WTC11 (cell line): ENCODE data around the gene ACHE. TPM values are rescaled to one million over a fixed set of nuclear protein-coding genes. Genes with fewer than 3 reads are reported as not detected.

Source experiments
- ATAC-seq: fragments of 200-7000 bp; cut with Tn5 transposase; 2 replicates; pipeline ENCODE4 v1.10.0; 2021; ENCODE audit warnings: mild to moderate bottlenecking, moderate library complexity
- CTCF ChIA-PET: fragments of 300-600 bp; sonication (Branson Sonifier 250); formaldehyde crosslinking; loops from one replicate; lab custom pipeline; 2021; ENCODE audit warnings: antibody characterized with exemption; lab: Charles Lee
- POLR2A ChIA-PET: fragments of 350-600 bp; sonication (Branson Sonifier 250); formaldehyde crosslinking; loops from one replicate; lab custom pipeline; 2021; ENCODE audit warnings: antibody characterized with exemption; lab: Charles Lee
- DNase-seq: peaks from one replicate; pipeline ENCODE4 v3.0.0; 2021; ENCODE audit warnings: low spot score
- H3K27ac Mint-ChIP-seq: 2 replicates; pipeline ENCODE4 v1.8.0; 2021; ENCODE audit warnings: mixed read lengths
- H3K27me3 Mint-ChIP-seq: 2 replicates; pipeline ENCODE4 v1.8.0; 2021; ENCODE audit warnings: low read depth, mild to moderate bottlenecking, moderate library complexity, mixed read lengths
- H3K36me3 Mint-ChIP-seq: 2 replicates; pipeline ENCODE4 v1.8.0; 2021; ENCODE audit warnings: mixed read lengths
- H3K4me1 Mint-ChIP-seq: 2 replicates; pipeline ENCODE4 v1.8.0; 2022; ENCODE audit warnings: mixed read lengths
- H3K4me3 Mint-ChIP-seq: 2 replicates; pipeline ENCODE4 v1.8.0; 2021; ENCODE audit warnings: mild to moderate bottlenecking, moderate library complexity, mixed read lengths
- H3K9me3 Mint-ChIP-seq: 2 replicates; pipeline ENCODE4 v1.8.0; 2021; ENCODE audit warnings: mixed read lengths
- ATF1 ChIP-seq: sonication (generic); formaldehyde crosslinking; IDR thresholded peaks from 2 replicates; pipeline ENCODE4 v1.8.1; 2023; ENCODE audit warnings: mild to moderate bottlenecking, moderate library complexity, missing genetic modification reagents
- ETV6 ChIP-seq: sonication (generic); formaldehyde crosslinking; IDR thresholded peaks from 2 replicates; pipeline ENCODE4 v1.8.1; 2022; ENCODE audit warnings: mild to moderate bottlenecking, missing genetic modification reagents
- FOXP1 ChIP-seq: sonication (generic); formaldehyde crosslinking; IDR thresholded peaks from 2 replicates; pipeline ENCODE4 v1.8.0; 2022; ENCODE audit warnings: missing genetic modification reagents, mild to moderate bottlenecking, moderate library complexity, borderline replicate concordance
- IRF2 ChIP-seq: sonication (generic); formaldehyde crosslinking; IDR thresholded peaks from 2 replicates; pipeline ENCODE4 v1.8.0; 2022; ENCODE audit warnings: low read depth, missing genetic modification reagents, borderline replicate concordance
- KAT7 ChIP-seq: sonication (generic); formaldehyde crosslinking; IDR thresholded peaks from 2 replicates; pipeline ENCODE4 v1.8.1; 2023; ENCODE audit warnings: missing genetic modification reagents, mild to moderate bottlenecking, borderline replicate concordance
- NFYB ChIP-seq: sonication (generic); formaldehyde crosslinking; conservative IDR thresholded peaks from 2 replicates; pipeline ENCODE4 v1.8.0; 2022; ENCODE audit warnings: low read depth, missing genetic modification reagents
- OVOL2 ChIP-seq: fragments of 250-450 bp; sonication (Bioruptor Pico); IDR thresholded peaks from 2 replicates; pipeline ENCODE4 v1.9.0; 2021; ENCODE audit warnings: mild to moderate bottlenecking, borderline replicate concordance
- RELA ChIP-seq: sonication (generic); formaldehyde crosslinking; IDR thresholded peaks from 2 replicates; pipeline ENCODE4 v1.8.1; 2022; ENCODE audit warnings: missing genetic modification reagents, mild to moderate bottlenecking, borderline replicate concordance
- TEAD4 ChIP-seq: sonication (generic); formaldehyde crosslinking; IDR thresholded peaks from 2 replicates; pipeline ENCODE4 v1.8.0; 2022; ENCODE audit warnings: mild to moderate bottlenecking, missing genetic modification reagents
- ZBTB21 ChIP-seq: sonication (generic); formaldehyde crosslinking; IDR thresholded peaks from 2 replicates; pipeline ENCODE4 v1.8.1; 2023; ENCODE audit warnings: mild to moderate bottlenecking, missing genetic modification reagents, borderline replicate concordance
- ZNF317 ChIP-seq: sonication (generic); formaldehyde crosslinking; IDR thresholded peaks from 2 replicates; pipeline ENCODE4 v1.8.1; 2023; ENCODE audit warnings: low read depth, mild to moderate bottlenecking, moderate library complexity, missing genetic modification reagents, borderline replicate concordance
- total RNA-seq: library from RNA; stranded (reverse); gene quantifications from 3 replicates; pipeline ENCODE4 v1.2.3, GENCODE V29; 2021
- TF ChIP-seq, protein P1 (sequence below): sonication (generic); formaldehyde crosslinking; IDR thresholded peaks from 2 replicates; pipeline ENCODE4 v1.8.1; 2022; ENCODE audit warnings: mild to moderate bottlenecking, missing genetic modification reagents, moderate library complexity, borderline replicate concordance
- TF ChIP-seq, protein P2 (sequence below): fragments of 250-450 bp; sonication (Bioruptor Pico); IDR thresholded peaks from 2 replicates; pipeline ENCODE4 v2.1.2; 2022; ENCODE audit warnings: mild to moderate bottlenecking, moderate library complexity
- TF ChIP-seq, protein P3 (sequence below): fragments of 250-450 bp; sonication (Bioruptor Pico); conservative IDR thresholded peaks from 2 replicates; pipeline ENCODE4 v1.9.0; 2021; ENCODE audit warnings: mild to moderate bottlenecking
- TF ChIP-seq, protein P4 (sequence below): sonication (generic); formaldehyde crosslinking; IDR thresholded peaks from 2 replicates; pipeline ENCODE4 v1.8.0; 2022; ENCODE audit warnings: mild to moderate bottlenecking, missing genetic modification reagents
- TF ChIP-seq, protein P5 (sequence below): sonication (generic); formaldehyde crosslinking; IDR thresholded peaks from 2 replicates; pipeline ENCODE4 v1.8.1; 2022; ENCODE audit warnings: low read depth, mild to moderate bottlenecking, moderate library complexity, missing genetic modification reagents, borderline replicate concordance
- TF ChIP-seq, protein P6 (sequence below): sonication (generic); formaldehyde crosslinking; IDR thresholded peaks from 2 replicates; pipeline ENCODE4 v1.8.1; 2022; ENCODE audit warnings: low read depth, missing genetic modification reagents, borderline replicate concordance
- TF ChIP-seq, protein P7 (sequence below): sonication (generic); formaldehyde crosslinking; conservative IDR thresholded peaks from 2 replicates; pipeline ENCODE4 v1.8.1; 2022; ENCODE audit warnings: mild to moderate bottlenecking, missing genetic modification reagents

Gene ACHE
- total RNA-seq, 1 experiment from 2014 or later: 7.7 TPM

DNA sequence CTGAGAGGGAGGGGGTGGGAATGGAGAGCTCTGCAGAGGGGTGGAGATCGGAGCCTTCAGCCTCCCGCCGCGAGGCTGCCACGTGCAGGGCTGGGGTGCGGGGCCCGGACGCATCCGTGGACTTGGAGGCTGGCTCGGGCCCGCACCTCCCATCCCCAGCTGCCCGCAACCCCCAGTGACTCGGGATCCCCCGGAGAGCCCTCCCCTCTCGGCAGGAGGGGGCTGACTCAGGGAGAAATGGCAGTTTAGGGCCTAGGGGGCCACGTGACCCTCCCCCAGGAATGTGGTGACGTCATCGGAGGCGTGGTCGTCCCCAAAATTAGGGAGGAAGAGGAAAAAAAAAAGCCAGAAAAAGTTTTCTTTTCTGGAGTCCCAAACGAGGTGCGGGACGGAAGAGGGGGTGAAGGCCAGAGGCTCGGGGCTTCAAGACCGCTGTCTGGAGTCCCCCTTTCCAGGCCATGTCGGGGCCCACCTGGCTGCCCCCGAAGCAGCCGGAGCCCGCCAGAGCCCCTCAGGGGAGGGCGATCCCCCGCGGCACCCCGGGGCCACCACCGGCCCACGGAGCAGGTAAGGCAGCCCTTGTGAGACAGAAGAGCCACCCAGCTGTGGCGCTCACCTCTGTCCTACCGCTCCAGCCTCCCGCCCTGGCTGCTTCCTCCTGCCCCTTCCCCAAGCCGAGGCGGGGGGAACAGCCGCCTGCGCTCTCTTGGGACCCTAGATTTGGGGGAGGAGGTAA, 28.5 kb downstream of the ACHE start, which contains the start of gene TRIP6 (continued):
- TF ChIP-seq, protein P1, sequence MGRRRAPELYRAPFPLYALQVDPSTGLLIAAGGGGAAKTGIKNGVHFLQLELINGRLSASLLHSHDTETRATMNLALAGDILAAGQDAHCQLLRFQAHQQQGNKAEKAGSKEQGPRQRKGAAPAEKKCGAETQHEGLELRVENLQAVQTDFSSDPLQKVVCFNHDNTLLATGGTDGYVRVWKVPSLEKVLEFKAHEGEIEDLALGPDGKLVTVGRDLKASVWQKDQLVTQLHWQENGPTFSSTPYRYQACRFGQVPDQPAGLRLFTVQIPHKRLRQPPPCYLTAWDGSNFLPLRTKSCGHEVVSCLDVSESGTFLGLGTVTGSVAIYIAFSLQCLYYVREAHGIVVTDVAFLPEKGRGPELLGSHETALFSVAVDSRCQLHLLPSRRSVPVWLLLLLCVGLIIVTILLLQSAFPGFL: no peak
- TF ChIP-seq, protein P2, sequence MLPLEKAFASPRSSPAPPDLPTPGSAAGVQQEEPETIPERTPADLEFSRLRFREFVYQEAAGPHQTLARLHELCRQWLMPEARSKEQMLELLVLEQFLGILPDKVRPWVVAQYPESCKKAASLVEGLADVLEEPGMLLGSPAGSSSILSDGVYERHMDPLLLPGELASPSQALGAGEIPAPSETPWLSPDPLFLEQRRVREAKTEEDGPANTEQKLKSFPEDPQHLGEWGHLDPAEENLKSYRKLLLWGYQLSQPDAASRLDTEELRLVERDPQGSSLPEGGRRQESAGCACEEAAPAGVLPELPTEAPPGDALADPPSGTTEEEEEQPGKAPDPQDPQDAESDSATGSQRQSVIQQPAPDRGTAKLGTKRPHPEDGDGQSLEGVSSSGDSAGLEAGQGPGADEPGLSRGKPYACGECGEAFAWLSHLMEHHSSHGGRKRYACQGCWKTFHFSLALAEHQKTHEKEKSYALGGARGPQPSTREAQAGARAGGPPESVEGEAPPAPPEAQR (CRISPR knock-in tag): no peak
- no peak for TF ChIP-seq ETV6 (CRISPR knock-in tag)
- TF ChIP-seq FOXP1 (CRISPR knock-in tag): 0 out of 2 replicates have a peak, but pooled peaks have one; percentile 12
- TF ChIP-seq, protein P3, sequence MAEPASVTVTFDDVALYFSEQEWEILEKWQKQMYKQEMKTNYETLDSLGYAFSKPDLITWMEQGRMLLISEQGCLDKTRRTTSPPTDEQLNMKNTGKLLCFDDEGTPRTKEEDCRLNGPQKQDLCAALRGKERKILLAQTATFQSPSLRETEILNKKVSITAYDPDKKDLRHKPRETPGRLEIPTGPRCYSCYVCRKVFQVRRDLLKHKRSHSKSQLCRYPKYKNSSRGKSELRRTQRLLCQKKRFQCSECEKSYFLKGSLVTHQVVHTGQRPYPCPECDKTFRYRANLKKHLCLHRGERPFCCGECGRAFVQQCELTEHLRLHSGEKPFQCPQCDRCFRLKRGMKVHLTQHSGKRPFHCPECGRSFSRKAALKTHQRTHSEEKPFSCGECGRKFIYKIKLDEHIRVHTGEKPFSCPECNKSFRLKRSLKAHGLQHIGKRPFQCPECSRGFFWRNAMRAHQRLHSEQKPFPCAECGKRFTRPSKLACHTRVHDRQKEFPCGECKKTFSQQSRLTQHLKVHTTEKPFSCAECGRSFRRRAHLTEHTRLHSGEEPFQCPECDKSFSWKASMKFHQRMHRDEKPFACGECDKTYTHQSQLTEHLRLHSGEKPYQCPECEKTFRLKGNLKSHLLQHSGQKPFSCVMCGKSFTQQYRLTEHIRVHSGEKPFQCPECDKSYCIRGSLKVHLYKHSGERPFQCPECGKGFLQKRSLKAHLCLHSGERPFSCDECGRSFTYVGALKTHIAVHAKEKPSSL: no peak
- TF ChIP-seq, protein P4, sequence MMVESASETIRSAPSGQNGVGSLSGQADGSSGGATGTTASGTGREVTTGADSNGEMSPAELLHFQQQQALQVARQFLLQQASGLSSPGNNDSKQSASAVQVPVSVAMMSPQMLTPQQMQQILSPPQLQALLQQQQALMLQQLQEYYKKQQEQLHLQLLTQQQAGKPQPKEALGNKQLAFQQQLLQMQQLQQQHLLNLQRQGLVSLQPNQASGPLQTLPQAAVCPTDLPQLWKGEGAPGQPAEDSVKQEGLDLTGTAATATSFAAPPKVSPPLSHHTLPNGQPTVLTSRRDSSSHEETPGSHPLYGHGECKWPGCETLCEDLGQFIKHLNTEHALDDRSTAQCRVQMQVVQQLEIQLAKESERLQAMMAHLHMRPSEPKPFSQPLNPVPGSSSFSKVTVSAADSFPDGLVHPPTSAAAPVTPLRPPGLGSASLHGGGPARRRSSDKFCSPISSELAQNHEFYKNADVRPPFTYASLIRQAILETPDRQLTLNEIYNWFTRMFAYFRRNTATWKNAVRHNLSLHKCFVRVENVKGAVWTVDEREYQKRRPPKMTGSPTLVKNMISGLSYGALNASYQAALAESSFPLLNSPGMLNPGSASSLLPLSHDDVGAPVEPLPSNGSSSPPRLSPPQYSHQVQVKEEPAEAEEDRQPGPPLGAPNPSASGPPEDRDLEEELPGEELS: no peak
- TF ChIP-seq, protein P5, sequence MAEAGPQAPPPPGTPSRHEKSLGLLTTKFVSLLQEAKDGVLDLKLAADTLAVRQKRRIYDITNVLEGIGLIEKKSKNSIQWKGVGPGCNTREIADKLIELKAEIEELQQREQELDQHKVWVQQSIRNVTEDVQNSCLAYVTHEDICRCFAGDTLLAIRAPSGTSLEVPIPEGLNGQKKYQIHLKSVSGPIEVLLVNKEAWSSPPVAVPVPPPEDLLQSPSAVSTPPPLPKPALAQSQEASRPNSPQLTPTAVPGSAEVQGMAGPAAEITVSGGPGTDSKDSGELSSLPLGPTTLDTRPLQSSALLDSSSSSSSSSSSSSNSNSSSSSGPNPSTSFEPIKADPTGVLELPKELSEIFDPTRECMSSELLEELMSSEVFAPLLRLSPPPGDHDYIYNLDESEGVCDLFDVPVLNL (CRISPR knock-in tag): no peak
- no peak for TF ChIP-seq NFYB (CRISPR knock-in tag)
- no peak for TF ChIP-seq IRF2
- no peak for TF ChIP-seq ATF1 (CRISPR knock-in tag)
- peak; percentile 92 for TF ChIP-seq TEAD4 (CRISPR knock-in tag)
- TF ChIP-seq, all 79 proteins: peak for 15

DNA sequence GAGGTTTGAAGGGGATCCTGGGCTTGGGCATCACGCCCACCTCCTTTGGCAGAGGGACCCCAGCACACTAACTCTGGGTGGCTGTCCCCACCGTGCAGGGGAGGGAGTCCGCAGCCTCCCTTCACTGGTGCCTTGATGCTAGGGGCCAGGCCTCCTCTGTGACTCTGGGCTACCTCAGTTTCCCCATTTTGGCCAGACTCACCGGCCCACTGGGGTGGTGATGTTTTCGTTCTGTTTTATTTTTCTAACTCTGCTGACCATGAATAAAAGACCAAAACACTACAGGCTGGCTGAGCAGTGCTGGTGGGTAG, 29.0 kb downstream of the ACHE start:
- peaks cover 29% of the 10 kb centered on the region for H3K36me3 Mint-ChIP-seq
- no peaks in the 10 kb centered on the region for H3K27me3 Mint-ChIP-seq
- H3K27ac Mint-ChIP-seq: peak overlapping the region; percentile 95
- POLR2A ChIA-PET: interaction anchor here (0.5 to 2.1 kb wide), 5 partner anchors 8 to 39 kb away, joined by 3 to 7 read pairs (median 4); partner anchors contain the start of genes EPHB4, SLC12A9, SRRT and UFSP1
- H3K4me1 Mint-ChIP-seq: peaks cover 8% of the 10 kb centered on the region
- peak overlapping the region; percentile 92 for H3K4me3 Mint-ChIP-seq
- CTCF ChIA-PET: interaction anchor here (0.5 to 1.0 kb wide), 6 partner anchors 14 to 193 kb away, joined by 3 to 4 read pairs (median 3); partner anchors contain the start of genes MUC3A, POP7, SLC12A9 and UFSP1
- H3K9me3 Mint-ChIP-seq: no peaks in the 10 kb centered on the region
- no peak for DNase-seq
- TF ChIP-seq ATF1 (CRISPR knock-in tag): no peak
- TF ChIP-seq NFYB (CRISPR knock-in tag): no peak
- TF ChIP-seq, protein P6, sequence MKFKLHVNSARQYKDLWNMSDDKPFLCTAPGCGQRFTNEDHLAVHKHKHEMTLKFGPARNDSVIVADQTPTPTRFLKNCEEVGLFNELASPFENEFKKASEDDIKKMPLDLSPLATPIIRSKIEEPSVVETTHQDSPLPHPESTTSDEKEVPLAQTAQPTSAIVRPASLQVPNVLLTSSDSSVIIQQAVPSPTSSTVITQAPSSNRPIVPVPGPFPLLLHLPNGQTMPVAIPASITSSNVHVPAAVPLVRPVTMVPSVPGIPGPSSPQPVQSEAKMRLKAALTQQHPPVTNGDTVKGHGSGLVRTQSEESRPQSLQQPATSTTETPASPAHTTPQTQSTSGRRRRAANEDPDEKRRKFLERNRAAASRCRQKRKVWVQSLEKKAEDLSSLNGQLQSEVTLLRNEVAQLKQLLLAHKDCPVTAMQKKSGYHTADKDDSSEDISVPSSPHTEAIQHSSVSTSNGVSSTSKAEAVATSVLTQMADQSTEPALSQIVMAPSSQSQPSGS (CRISPR knock-in tag): no peak
- TF ChIP-seq RELA (CRISPR knock-in tag): no peak
- TF ChIP-seq ZBTB21 (CRISPR knock-in tag): no peak
- no peak for TF ChIP-seq ZNF317 (CRISPR knock-in tag)
- no peak for TF ChIP-seq KAT7 (CRISPR knock-in tag)
- TF ChIP-seq, protein P7, sequence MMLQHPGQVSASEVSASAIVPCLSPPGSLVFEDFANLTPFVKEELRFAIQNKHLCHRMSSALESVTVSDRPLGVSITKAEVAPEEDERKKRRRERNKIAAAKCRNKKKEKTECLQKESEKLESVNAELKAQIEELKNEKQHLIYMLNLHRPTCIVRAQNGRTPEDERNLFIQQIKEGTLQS: no peak
- no peak for TF ChIP-seq OVOL2
- no peak for ATAC-seq
